Activated CD8-positive, alpha-beta memory T cell treated with anti-CD3 and anti-CD28 coated beads for 24 hours (primary cell): ENCODE measurements around the gene PMEL.
"Not testable (repeated sequence)": the region's sequence is repeated elsewhere in the genome, so short reads cannot be mapped to it uniquely, and the experiment has no call there.

ENCODE experiments used
- DNase-seq: peaks from one replicate; pipeline ENCODE4 v3.0.0-alpha.2; 2020

PMEL gene

GRCh38 chr12:55965941-55966407 is at the start of gene PMEL:
PMEL (minus strand) TSS chr12:55966042; CDS start chr12:55966011, 31 bp downstream.
- no peak for DNase-seq

DNA sequence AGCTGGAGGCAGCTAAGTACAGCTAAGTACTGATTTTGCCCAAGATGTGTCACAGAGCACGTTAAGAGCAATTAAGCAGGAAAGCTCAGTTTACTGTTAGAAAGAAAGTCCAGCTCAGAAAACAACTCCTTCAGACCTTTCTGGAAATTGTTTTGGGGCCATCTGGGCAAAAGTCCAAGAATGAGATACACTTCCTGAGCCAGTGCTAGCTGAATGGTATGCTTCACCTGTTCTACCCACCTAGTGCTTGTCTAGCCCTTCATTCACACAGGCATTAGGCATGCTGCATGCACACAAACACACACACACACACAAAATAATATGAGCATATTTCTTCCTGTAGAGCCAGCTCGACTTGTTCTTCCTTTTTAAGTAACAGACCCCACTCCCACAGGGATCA is 48.4 kb upstream of the PMEL start:
- no peak for DNase-seq

- DNase-seq: no peak
Observed at GRCh38 chr12:56013482-56013881, 47.6 kb upstream of the PMEL start.

- no peak for DNase-seq
Observed at GRCh38 chr12:56011509-56012090, 45.8 kb upstream of the PMEL start.

- DNase-seq: no peak
Observed at GRCh38 chr12:56010111-56010570, 44.3 kb upstream of the PMEL start.

DNA sequence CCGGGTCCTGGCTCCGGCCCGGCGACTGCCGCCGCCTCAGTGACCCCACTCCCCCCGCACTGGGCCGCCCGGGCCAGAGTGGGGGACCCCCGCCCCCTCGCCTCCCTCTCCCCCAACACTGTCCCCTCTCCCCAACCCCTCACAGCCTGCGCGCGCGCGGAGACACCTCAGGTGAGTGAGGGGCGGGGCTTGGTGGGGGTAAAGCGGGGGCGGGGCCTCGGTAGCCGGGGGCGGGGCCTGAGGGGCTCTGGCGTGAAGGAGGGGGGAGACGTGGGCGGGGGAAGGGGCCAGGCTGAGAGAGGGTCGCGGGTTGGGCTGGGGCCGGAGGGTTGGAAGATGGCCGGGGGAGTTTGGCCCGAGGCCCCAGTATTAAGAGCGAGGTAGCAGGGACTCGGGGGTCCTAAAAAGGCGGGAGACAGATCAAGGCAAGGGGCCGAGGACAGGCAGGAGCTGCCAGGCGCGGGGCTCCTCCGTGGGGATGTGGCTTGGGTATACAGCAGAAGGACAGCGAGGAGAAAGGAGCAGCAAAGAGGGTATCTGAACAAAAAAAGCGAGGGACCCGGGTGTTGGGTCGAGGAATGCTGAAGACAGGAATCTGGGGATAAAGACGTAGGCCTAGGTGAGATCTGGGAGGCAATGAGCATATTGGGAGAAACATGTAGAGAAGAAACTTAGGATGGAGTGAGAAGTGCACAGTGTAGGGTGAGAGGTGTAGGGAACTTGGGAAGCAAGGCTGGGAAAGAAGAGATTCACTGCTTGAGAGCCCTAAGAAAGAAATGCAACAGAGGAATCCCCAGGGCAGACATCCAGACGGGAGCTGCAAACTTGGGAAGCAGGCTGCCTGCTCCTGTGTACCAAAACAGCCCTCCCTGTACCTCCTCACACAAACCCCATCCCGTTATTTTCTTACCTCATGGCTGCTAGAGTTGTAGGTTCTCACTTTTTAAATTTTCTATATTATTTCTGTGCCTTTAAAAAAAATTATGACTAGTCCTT is 42.0 kb upstream of the PMEL start:
- DNase-seq: peak; percentile 86

- DNase-seq: no peak
Observed at GRCh38 chr12:56004211-56004610, 38.4 kb upstream of the PMEL start.

DNA sequence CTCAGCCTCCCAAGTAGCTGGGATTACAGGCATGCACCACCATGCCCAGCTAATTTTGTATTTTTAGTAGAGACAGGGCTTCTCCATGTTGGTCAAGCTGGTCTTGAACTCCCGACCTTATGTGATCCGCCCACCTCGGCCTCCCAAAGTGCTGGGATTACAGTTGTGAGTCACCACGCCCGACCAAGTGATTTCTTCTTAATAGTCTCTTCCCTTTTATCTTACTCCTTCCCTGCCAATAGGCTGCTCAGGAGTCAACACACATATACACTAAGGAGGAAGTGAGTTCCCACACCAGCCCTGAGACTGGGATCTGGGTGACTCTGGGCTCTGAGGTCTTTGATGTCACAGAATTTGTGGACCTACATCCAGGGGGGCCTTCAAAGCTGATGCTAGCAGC is 37.5 kb upstream of the PMEL start:
- DNase-seq: not testable (repeated sequence)

- DNase-seq: no peak
Observed at GRCh38 chr12:56001487-56002100, 35.8 kb upstream of the PMEL start.

- not testable (repeated sequence) for DNase-seq
Observed at GRCh38 chr12:55999999-56000540, 34.2 kb upstream of the PMEL start.

DNA sequence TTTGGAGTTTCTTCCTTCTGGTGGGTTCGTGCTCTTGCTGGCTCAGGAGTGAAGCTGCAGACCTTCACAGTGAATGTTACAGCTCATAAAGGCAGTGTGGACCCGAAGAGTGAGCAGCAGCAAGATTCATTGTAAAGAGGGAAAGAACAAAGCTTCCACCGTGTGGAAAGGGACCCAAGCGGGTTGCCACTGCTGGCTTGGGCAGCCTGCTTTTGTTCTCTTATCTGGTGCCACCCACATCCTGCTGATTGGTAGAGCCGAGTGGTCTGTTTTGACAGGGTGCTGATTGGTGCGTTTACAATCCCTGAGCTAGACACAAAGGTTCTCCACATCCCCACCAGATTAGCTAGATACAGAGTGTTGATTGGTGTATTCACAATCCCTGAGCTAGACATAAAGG is 33.7 kb upstream of the PMEL start:
- DNase-seq: not testable (repeated sequence)

DNA sequence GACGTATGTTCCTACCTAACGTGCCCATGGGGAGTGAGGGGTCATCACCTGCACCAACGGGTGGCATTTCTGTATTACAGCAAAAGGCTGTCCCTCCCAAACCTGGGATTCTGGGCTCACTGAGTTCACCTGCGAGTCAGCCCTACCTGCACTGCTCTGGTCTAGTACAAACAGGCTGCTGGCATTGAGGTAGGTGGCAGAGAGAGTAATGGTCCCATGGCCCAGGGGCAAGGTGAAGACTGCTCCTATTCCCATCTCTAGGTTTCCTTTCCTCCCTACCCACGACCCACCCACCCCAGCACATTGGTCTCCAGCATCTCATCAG is 31.7 kb upstream of the PMEL start:
- no peak for DNase-seq

DNA sequence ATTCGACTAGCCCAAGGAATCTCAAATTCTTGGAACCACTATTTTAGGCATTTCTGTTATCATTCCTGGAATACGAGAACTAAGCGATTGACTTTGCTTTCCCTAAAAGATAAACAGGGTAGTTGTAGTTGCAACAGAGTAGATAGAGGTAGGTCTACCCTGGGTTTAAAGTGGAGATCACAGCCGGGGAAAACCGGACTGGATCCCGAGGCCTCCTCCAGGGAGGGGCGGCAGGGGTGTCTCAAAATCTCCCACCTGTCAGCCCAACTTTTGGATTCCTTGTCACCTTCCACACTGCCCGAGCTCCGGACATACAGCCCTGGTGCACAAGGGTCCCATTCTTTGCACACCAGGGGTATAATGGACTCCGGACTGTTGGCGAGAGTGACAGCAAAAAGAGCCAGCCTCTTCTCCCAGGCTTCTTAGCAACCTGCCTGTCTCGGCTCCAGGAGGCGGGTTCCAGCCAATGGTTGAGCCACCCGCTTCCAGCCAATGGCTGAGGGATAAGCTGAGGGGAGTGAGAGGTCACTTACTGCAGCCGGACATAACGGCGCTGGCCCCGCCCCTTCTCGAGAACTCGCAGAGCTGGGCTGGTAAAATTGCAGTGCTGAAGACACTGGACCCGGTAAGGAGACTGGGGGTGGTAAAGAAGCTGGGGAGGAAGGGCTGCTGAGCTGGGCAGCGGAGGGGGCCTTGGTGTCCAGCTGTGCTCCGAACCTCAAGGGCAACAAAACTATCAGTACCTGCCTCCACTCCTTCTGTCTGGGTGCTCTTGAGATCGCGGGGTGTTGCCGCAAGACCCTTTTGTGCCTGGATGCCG is 31.1 kb upstream of the PMEL start, which contains the start of gene SUOX:
SUOX (plus strand) TSS at position 562 of the 820 bp plus-strand sequence. CDS start 4,946 bp downstream, outside the sequence.
- peak; percentile 70 for DNase-seq

- peak; percentile 79 for DNase-seq
Observed at GRCh38 chr12:55996201-55996714, 30.4 kb upstream of the PMEL start.

DNA sequence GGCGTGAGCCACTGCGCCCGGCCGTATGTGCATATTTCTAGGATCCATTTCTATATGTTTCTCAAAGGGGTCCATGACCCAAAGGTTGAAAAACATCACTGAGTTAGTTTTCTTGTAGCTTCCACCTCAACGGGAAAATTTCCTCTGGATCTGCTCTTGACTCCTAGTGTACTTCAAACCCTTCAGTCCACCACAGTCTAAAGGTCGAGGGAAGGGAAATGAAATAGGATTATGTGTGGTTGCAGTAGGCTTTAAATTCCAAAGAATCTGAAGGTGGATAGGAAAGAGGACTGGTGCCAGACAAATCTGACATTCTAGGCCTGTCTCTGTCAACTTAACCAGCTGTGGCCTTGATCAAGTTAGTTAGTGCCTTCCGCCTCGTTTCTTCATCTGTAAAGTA is 29.5 kb upstream of the PMEL start:
- DNase-seq: no peak

- no peak for DNase-seq
Observed at GRCh38 chr12:55993230-55993853, 27.5 kb upstream of the PMEL start.

DNA sequence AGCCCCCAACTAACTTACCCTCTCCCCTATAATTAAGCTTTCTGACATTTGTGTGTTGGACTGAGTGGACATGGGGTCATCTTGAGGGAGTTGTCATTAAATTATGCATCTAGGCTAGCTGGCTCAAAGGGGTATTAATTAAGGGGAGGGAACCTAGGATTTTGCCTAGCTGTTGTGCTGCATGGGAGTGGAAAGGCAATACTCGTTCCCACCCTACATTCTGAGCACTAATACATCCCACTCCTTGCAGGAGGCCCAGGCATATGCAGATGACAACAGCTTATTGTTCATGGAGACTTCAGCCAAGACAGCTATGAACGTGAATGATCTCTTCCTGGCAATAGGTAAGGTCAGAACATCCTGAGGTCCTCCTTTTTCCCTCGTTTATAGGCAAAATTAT is 25.3 kb upstream of the PMEL start:
- no peak for DNase-seq

DNA sequence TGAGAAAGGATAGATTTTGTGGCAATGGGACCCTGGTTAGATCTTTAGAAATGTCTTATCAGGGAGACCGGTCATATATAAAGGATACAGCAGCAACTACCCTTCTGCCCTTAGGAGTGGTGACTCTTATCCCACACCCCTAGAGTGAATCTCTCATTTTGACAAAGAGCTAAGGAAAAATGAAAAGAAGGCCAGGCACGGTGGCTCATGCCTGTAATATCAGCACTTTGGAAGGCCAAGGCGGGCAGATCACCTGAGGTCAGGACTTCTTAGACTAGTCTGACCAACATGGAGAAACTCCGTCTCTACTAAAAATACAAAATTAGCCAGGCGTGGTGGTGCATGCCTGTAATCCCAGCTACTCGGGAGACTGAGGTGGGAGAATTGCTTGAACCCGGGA is 20.1 kb upstream of the PMEL start:
- not testable (repeated sequence) for DNase-seq

GRCh38 chr12:55985341-55985740 is 19.5 kb upstream of the PMEL start:
- no peak for DNase-seq

- DNase-seq: no peak
Observed at GRCh38 chr12:55984861-55985260, 19.0 kb upstream of the PMEL start.

DNA sequence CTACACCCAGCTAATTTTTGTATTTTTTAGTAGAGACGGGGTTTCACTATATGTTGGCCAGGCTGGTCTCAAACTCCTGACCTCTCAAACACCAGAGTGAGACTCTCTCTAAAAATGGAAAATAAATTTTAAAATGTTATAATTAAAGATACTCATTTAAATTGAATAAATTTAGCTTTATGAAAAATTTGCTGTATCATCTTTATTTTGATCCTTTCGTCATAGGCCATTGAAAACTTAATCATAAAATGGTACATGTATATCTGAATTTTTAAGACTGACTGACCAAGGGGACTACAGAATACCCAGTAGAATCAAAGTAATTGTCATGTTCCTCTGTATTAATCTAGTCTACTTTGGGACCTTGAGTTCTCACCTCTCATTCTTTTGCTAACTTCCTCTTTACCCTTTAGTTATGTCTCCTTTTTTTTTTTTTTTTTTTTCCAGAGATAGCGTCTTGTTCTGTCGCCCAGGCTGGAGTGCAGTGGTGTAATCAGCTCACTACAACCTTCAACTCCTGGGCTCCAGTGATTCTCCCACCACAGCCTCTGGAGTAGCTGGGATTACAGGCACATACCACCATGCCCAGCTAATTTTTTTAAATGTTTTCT is 17.5 kb upstream of the PMEL start:
- no peak for DNase-seq
